ENCODE measurements around the gene CDC37L1. TPM values are rescaled to one million over a fixed set of nuclear protein-coding genes. Genes with fewer than 3 reads are reported as not detected.

The CDC37L1 gene
- total RNA-seq, 4 donors from 2014 or later: 12.0 to 28.7 (median 20.0) TPM

DNA sequence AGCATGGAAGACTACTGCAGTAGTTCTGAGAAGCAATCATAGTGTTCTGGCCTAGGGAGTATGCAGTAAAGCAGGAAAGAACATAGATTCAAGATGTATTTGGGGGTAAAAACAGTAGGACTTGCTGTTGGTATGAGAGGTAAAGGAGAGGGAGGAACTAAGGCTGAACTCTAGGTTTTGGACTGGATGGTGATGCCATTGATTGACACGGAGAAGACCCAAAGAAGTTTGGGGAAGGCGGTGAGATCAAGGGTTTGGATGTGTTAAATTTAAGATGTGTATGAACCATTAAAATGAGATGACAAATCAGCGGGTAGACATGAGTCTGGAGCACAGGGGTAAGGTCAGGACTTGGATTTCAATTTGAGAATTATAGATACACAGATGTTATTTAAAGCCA lies 2.0 kb upstream of the CDC37L1 start:
- H3K27ac ChIP-seq: peak overlapping the region; percentile 96 to 99 (median 97)
- DNase-seq: no peak
- no peak for TF ChIP-seq POLR2AphosphoS5 (IDR thresholded peaks at IDR 0.05)
- TF ChIP-seq POLR2A (IDR thresholded peaks at IDR 0.05): no peak
- TF ChIP-seq CTCF (IDR thresholded peaks at IDR 0.05): no peak
- in situ Hi-C loops (cut with MboI; ENCODE audit: low pct_ligation_motif_present in 1 of 4, low pct_unique_long_range_greater_than_20kb in 1 of 4, low sequenced_read_pairs in 3 of 4): loop anchor here in 2 of 4 donors (10.0 to 25.0 kb wide), 2 partner anchors 67 to 1335 kb away; partner anchors contain the start of genes AK3 (in 2 of the 2) and RANBP6 (in 1 of the 2)
- intact Hi-C loops (cut with DNase I; ENCODE audit: low total_unique reads): no loop called here
- WGBS, 2 donors (ENCODE audit: low coverage in 1 of 2): 73 to 81% methylated on average over 2 to 3 of the region's 3 CpGs
- H3K9me3 ChIP-seq: no peaks in the 10 kb centered on the region
- H3K36me3 ChIP-seq: no peaks in the 10 kb centered on the region
- peaks cover 18 to 28% (median 22%) of the 10 kb centered on the region in 4 donors for H3K4me1 ChIP-seq
- no peak overlapping the region for H3K4me3 ChIP-seq
- H3K27me3 ChIP-seq: no peaks in the 10 kb centered on the region

DNA sequence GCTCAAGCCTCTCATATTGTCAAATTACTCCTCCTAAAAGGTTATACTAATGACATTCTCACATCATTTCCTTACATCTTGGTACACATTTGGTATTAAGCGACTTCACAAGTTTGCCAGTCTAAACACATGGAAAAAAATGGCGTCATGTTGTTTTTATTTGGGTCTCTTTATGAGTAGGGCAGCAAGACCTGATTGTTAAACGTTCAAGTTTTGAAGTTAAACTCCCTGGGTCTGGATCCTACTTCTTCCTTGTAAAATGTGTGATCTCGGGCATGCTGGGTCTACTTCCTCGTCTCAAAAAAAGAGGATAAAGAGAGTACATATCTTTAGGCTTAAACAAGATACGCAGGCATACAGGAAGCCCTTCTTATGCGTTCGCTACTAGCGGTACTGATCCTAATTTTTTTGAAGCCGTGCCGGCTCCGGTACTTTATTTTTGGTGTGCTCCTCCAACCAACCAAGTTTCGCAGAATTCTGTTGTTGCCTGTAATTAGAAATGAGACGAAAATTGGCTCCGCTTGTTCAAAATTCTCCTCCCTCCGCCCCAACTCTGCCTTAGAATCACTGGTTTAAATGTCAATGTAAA lies 596 bp upstream of the CDC37L1 start:
- TF ChIP-seq CTCF (IDR thresholded peaks at IDR 0.05) (no peak), POLR2AphosphoS5 (IDR thresholded peaks at IDR 0.05) (no peak), EP300 (IDR thresholded peaks at IDR 0.05; ENCODE audit: low read depth) (no peak), POLR2A (IDR thresholded peaks at IDR 0.05) (no peak)
- in situ Hi-C loops (cut with MboI; ENCODE audit: low pct_ligation_motif_present in 1 of 4, low pct_unique_long_range_greater_than_20kb in 1 of 4, low sequenced_read_pairs in 3 of 4) (loop anchor here in 2 of 4 donors (10.0 to 25.0 kb wide), 2 partner anchors 66 to 1334 kb away; partner anchors contain the start of genes AK3 (in 2 of the 2) and RANBP6 (in 1 of the 2)), intact Hi-C loops (cut with DNase I; ENCODE audit: low total_unique reads) (loop anchor here (1.0 to 2.0 kb wide), 2 partner anchors 16 to 63 kb away; partner anchors contain the start of genes AK3 and PLPP6)
- 0 to 1% methylated on average over 14 to 16 of the region's 16 CpGs for WGBS, 2 donors (ENCODE audit: low coverage in 1 of 2)
- H3K4me1 ChIP-seq: peaks cover 18 to 28% (median 22%) of the 10 kb centered on the region in 4 donors
- no peaks in the 10 kb centered on the region for H3K27me3 ChIP-seq
- no peaks in the 10 kb centered on the region for H3K9me3 ChIP-seq
- peak overlapping the region; percentile 96 to 99 (median 97) for H3K27ac ChIP-seq
- no peak for DNase-seq
- peak overlapping the region; percentile 36 to 80 (median 74) for H3K4me3 ChIP-seq
- H3K36me3 ChIP-seq: no peaks in the 10 kb centered on the region

DNA sequence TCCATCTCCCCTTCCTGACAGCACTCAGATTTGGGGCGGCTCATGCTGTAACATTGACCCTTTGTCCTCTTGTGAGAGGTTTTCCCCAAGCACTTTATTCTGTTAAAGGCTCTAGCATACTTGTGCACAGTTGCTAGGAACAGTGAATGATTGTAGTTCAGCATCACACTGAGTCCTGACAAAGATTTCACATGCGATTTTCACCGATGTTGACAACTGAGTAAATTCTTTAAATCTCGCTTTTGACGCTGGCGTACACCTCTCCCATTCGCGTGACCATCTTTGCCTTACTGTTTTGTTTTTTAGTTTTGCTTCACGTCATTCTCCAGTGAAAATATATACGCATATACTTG lies 780 bp downstream of the CDC37L1 start:
- intact Hi-C loops (cut with DNase I; ENCODE audit: low total_unique reads): no loop called here
- TF ChIP-seq POLR2AphosphoS5 (IDR thresholded peaks at IDR 0.05) (no peak), EP300 (IDR thresholded peaks at IDR 0.05; ENCODE audit: low read depth) (no peak), POLR2A (IDR thresholded peaks at IDR 0.05) (no peak), CTCF (IDR thresholded peaks at IDR 0.05) (no peak)
- H3K4me3 ChIP-seq: peak overlapping the region; percentile 60 to 80 (median 74)
- H3K27me3 ChIP-seq: no peaks in the 10 kb centered on the region
- no peak for DNase-seq
- peak overlapping the region; percentile 96 to 99 (median 97) for H3K27ac ChIP-seq
- in situ Hi-C loops (cut with MboI; ENCODE audit: low pct_ligation_motif_present in 1 of 4, low pct_unique_long_range_greater_than_20kb in 1 of 4, low sequenced_read_pairs in 3 of 4): loop anchor here in 1 of 4 donors (25.0 kb wide), 1 partner anchor 1332 kb away; the partner anchor contains the start of gene RANBP6
- H3K4me1 ChIP-seq: peaks cover 18 to 34% (median 22%) of the 10 kb centered on the region in 4 donors
- no peaks in the 10 kb centered on the region for H3K9me3 ChIP-seq
- WGBS, 2 donors (ENCODE audit: low coverage in 1 of 2): 0 to 1% methylated on average over 10 of the region's 10 CpGs
- H3K36me3 ChIP-seq: peaks cover 0 to 3% (median 0%) of the 10 kb centered on the region in 4 donors

- H3K36me3 ChIP-seq: peaks cover 0 to 9% (median 0%) of the 10 kb centered on the region in 4 donors
- H3K4me1 ChIP-seq: peaks cover 18 to 34% (median 22%) of the 10 kb centered on the region in 4 donors
- in situ Hi-C loops (cut with MboI; ENCODE audit: low pct_ligation_motif_present in 1 of 4, low pct_unique_long_range_greater_than_20kb in 1 of 4, low sequenced_read_pairs in 3 of 4): loop anchor here in 1 of 4 donors (25.0 kb wide), 1 partner anchor 1332 kb away; the partner anchor contains the start of gene RANBP6
- no peaks in the 10 kb centered on the region for H3K27me3 ChIP-seq
- no peaks in the 10 kb centered on the region for H3K9me3 ChIP-seq
- H3K27ac ChIP-seq: peak overlapping the region; percentile 96 to 99 (median 97)
- peak overlapping the region in 3 of 4 donors; percentile 69 to 80 (median 78) for H3K4me3 ChIP-seq
- DNase-seq: no peak
- WGBS, 2 donors (ENCODE audit: low coverage in 1 of 2): 36 to 42% methylated on average over 2 of the region's 2 CpGs
- intact Hi-C loops (cut with DNase I; ENCODE audit: low total_unique reads): no loop called here
- TF ChIP-seq CTCF (IDR thresholded peaks at IDR 0.05) (no peak), POLR2AphosphoS5 (IDR thresholded peaks at IDR 0.05) (peak in 2 of 3 donors; percentile 41 to 67)
These were observed 1.4 kb downstream of the CDC37L1 start for GRCh38 chr9:4680750-4681149.

All from transverse colon (tissue), 4 donors.